Measurements from ENCODE around the gene RPS6KA1.
"Not testable (repeated sequence)": the region's sequence is repeated elsewhere in the genome, so short reads cannot be mapped to it uniquely, and the experiment has no call there.

The RPS6KA1 gene

GRCh38 chr1:26555550-26555981, 26.0 kb downstream of the RPS6KA1 start:
- DNase-seq (ENCODE audit: low spot score) = no peak

GRCh38 chr1:26556111-26556510, 26.6 kb downstream of the RPS6KA1 start:
- DNase-seq (ENCODE audit: low spot score) = no peak

- DNase-seq (ENCODE audit: low spot score) = no peak
These were observed 27.4 kb downstream of the RPS6KA1 start for GRCh38 chr1:26557008-26557407.

GRCh38 chr1:26558685-26559048, 29.1 kb downstream of the RPS6KA1 start:
- DNase-seq (ENCODE audit: low spot score) = no peak

- DNase-seq (ENCODE audit: low spot score) = no peak
These were observed 30.8 kb downstream of the RPS6KA1 start for GRCh38 chr1:26560403-26560780.

GRCh38 chr1:26570287-26570686, 40.7 kb downstream of the RPS6KA1 start:
- DNase-seq (ENCODE audit: low spot score) = no peak

GRCh38 chr1:26571381-26571780, 41.8 kb downstream of the RPS6KA1 start:
- no peak for DNase-seq (ENCODE audit: low spot score)

GRCh38 chr1:26574018-26574417, 44.5 kb downstream of the RPS6KA1 start:
- no peak for DNase-seq (ENCODE audit: low spot score)

- no peak for DNase-seq (ENCODE audit: low spot score)
These were observed 45.2 kb downstream of the RPS6KA1 start for GRCh38 chr1:26574719-26575251.

- no peak for DNase-seq (ENCODE audit: low spot score)
These were observed 45.8 kb downstream of the RPS6KA1 start for GRCh38 chr1:26575348-26575747.

- DNase-seq (ENCODE audit: low spot score) = no peak
These were observed 48.6 kb downstream of the RPS6KA1 start for GRCh38 chr1:26578167-26578566.

- DNase-seq (ENCODE audit: low spot score) = no peak
These were observed 50.1 kb downstream of the RPS6KA1 start for GRCh38 chr1:26579681-26580111.

GRCh38 chr1:26580116-26580515, 50.6 kb downstream of the RPS6KA1 start:
- DNase-seq (ENCODE audit: low spot score) = no peak

GRCh38 chr1:26581287-26581651, 51.7 kb downstream of the RPS6KA1 start:
- DNase-seq (ENCODE audit: low spot score) = no peak

GRCh38 chr1:26582053-26582835, 52.7 kb downstream of the RPS6KA1 start:
- no peak for DNase-seq (ENCODE audit: low spot score)

GRCh38 chr1:26582836-26583460, 53.4 kb downstream of the RPS6KA1 start:
- no peak for DNase-seq (ENCODE audit: low spot score)

GRCh38 chr1:26583646-26584485, 54.3 kb downstream of the RPS6KA1 start:
- peak; percentile 46 for DNase-seq (ENCODE audit: low spot score)

GRCh38 chr1:26584588-26584987, 55.0 kb downstream of the RPS6KA1 start:
- not testable (repeated sequence) for DNase-seq (ENCODE audit: low spot score)

GRCh38 chr1:26585471-26585870, 55.9 kb downstream of the RPS6KA1 start:
- no peak for DNase-seq (ENCODE audit: low spot score)

- DNase-seq (ENCODE audit: low spot score) = no peak
These were observed 63.8 kb downstream of the RPS6KA1 start for GRCh38 chr1:26593385-26593784.

GRCh38 chr1:26594593-26594992, 65.0 kb downstream of the RPS6KA1 start:
- DNase-seq (ENCODE audit: low spot score) = not testable (repeated sequence)

- peak; percentile 67 for DNase-seq (ENCODE audit: low spot score)
These were observed 68.1 kb downstream of the RPS6KA1 start for GRCh38 chr1:26597629-26598039.

GRCh38 chr1:26598890-26599289, 69.3 kb downstream of the RPS6KA1 start:
- no peak for DNase-seq (ENCODE audit: low spot score)

Measured in germinal center (tissue), 1 donor.